ENCODE data around the gene TMEM147.

DNA sequence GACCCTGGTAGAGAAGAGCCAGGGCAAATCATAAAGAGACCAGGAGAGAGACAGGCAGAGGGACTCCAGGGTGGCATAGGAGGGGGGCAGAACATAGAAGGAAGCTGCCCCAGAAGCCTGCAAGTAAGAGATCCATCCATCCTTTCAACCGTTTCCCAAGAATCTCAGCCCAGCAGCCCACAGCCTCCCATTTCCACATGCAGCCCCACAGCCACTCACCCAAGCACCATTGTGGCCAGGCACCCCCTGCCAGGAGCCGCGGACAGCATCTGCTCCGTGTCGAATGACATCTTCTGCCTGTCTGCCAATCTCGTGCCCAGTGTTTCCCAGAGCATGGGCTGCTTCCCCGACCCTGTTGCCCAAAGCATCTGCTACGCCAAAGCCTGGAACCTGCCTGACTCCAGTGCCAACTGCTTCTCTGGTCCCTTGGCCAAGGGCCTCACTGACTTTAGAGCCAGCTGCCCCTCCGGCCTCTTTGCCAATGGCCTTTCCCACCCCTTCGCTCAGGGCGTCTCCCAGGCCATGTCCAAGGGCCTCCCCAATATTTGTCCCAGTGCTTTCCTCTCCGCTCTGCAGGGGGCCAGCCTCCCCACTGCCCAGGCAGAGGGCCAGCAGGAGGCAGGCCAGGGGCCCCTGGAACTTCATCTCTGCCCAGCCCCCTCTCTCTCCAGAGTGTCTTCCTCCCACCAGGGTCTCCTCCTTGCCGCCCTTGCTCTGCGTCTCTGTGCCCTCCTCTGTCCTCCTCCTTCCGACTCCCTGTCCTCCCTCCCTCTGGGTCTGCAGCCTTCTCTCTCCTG is 32.4 kb upstream of the TMEM147 start:
- TF ChIP-seq, protein P1, sequence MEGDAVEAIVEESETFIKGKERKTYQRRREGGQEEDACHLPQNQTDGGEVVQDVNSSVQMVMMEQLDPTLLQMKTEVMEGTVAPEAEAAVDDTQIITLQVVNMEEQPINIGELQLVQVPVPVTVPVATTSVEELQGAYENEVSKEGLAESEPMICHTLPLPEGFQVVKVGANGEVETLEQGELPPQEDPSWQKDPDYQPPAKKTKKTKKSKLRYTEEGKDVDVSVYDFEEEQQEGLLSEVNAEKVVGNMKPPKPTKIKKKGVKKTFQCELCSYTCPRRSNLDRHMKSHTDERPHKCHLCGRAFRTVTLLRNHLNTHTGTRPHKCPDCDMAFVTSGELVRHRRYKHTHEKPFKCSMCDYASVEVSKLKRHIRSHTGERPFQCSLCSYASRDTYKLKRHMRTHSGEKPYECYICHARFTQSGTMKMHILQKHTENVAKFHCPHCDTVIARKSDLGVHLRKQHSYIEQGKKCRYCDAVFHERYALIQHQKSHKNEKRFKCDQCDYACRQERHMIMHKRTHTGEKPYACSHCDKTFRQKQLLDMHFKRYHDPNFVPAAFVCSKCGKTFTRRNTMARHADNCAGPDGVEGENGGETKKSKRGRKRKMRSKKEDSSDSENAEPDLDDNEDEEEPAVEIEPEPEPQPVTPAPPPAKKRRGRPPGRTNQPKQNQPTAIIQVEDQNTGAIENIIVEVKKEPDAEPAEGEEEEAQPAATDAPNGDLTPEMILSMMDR (IDR thresholded peaks at IDR 0.05) = no peak
- TF ChIP-seq, protein P2, sequence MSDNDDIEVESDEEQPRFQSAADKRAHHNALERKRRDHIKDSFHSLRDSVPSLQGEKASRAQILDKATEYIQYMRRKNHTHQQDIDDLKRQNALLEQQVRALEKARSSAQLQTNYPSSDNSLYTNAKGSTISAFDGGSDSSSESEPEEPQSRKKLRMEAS (IDR thresholded peaks at IDR 0.05) = no peak
- TF ChIP-seq ESRRA (IDR thresholded peaks at IDR 0.05; ENCODE audit: borderline replicate concordance, low read length) (no peak), MAFK (IDR thresholded peaks at IDR 0.05; ENCODE audit: partially characterized antibody) (no peak), JUN (IDR thresholded peaks at IDR 0.05) (no peak), POLR2A (IDR thresholded peaks at IDR 0.05; ENCODE audit: low read length) (no peak), SREBF2 (IDR thresholded peaks at IDR 0.05) (no peak)
- TF ChIP-seq, protein P3, sequence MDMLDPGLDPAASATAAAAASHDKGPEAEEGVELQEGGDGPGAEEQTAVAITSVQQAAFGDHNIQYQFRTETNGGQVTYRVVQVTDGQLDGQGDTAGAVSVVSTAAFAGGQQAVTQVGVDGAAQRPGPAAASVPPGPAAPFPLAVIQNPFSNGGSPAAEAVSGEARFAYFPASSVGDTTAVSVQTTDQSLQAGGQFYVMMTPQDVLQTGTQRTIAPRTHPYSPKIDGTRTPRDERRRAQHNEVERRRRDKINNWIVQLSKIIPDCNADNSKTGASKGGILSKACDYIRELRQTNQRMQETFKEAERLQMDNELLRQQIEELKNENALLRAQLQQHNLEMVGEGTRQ (IDR thresholded peaks at IDR 0.05) = no peak
